Kidney (tissue), 14 donors: ENCODE measurements around the gene MAPKAP1. TPM values are rescaled to one million over a fixed set of nuclear protein-coding genes. Genes with fewer than 3 reads are reported as not detected.

Experiments
- DNase-seq, 5 donors: peaks; one replicate each; pipeline ENCODE4 v3.0.0-alpha.2; 2013 to 2020
- FAIRE-seq: peaks from 2 replicates; lab custom pipeline; 2012; peaks lifted over from hg19 to GRCh38; lab: Jason Lieb, UNC
- H3K27ac ChIP-seq, 2 donors: one replicate each; pipeline ENCODE4 v1.7.0; 2013; ENCODE audit warnings: low read depth in 2 of 2, low read length in 2 of 2, inconsistent platforms in 1 of 2
- H3K27me3 ChIP-seq: one replicate; pipeline ENCODE4 v1.7.1; 2013; ENCODE audit warnings: low read length, inconsistent platforms; ENCODE audit not compliant: control insufficient read depth, insufficient read depth
- H3K36me3 ChIP-seq, 3 donors: one replicate each; pipeline versions ENCODE4 v1.7.0 to v1.7.1; 2013; ENCODE audit warnings: low read length in 3 of 3, control low read depth in 1 of 3, inconsistent platforms in 1 of 3; ENCODE audit not compliant: insufficient read depth in 3 of 3, control insufficient read depth in 2 of 3
- H3K4me1 ChIP-seq, 3 donors: one replicate each; pipeline versions ENCODE4 v1.7.0 to v1.7.1; 2013; ENCODE audit warnings: low read length in 3 of 3, inconsistent platforms in 1 of 3, low read depth in 1 of 3; ENCODE audit not compliant: control insufficient read depth in 2 of 3, insufficient read depth in 2 of 3
- H3K4me3 ChIP-seq, 3 donors: one replicate each; pipeline versions ENCODE4 v1.7.0 to v1.8.1; 2013; ENCODE audit warnings: low read length in 3 of 3, control low read depth in 1 of 3, inconsistent platforms in 1 of 3
- H3K9ac ChIP-seq, 3 donors: one replicate each; pipeline versions ENCODE4 v1.7.0 to v1.7.1; 2013; ENCODE audit warnings: low read length in 3 of 3, control low read depth in 1 of 3, inconsistent platforms in 1 of 3
- H3K9me3 ChIP-seq, 3 donors: one replicate each; pipeline versions ENCODE4 v1.7.0 to v1.7.1; 2013; ENCODE audit warnings: low read length in 3 of 3, control low read depth in 1 of 3, inconsistent platforms in 1 of 3; ENCODE audit not compliant: control insufficient read depth in 2 of 3, insufficient read depth in 1 of 3
- intact Hi-C: fragments of 100-400 bp; cut with DNase I; formaldehyde crosslinking; loops from one replicate; pipeline ENCODE4 v1.11.1; 2022
- polyA plus RNA-seq: library from polyadenylated mRNA; stranded (reverse); fragments of 350-450 nt; fragmentation: Illumina TruSeq; extraction: RNeasy Lipid Tissue Mini Kit (QIAGEN cat#74804); gene quantifications from one replicate; pipeline ENCODE4 v1.2.3, GENCODE V29; 2014; ENCODE audit warnings: low read depth, low replicate concordance; ENCODE audit not compliant: insufficient read depth
- total RNA-seq: library from RNA; stranded (reverse); fragmentation: NEBNext Ultra II Directional; extraction: Animal tissue kit (Norgen Biotek cat#: 25700); gene quantifications from one replicate; pipeline ENCODE4 v1.2.1, GENCODE V29; 2021
- TF ChIP-seq, protein P1 (sequence below): IDR thresholded peaks from 3 replicates; pipeline ENCODE4 v1.5.1; 2012; ENCODE audit warnings: mild to moderate bottlenecking, moderate library complexity, borderline replicate concordance; ENCODE audit not compliant: insufficient read depth; ENCODE audit errors: extremely low read depth
- donor health status: control.
- donor health status: control.
- donor health status: control.
- donor health status: control.
- donor health status: control.
- donor health status: DM: yes; HTN: yes; CAD: no.
- donor health status: Normal renal cell carcinoma (clear cell type).

MAPKAP1 gene
- total and polyA plus RNA-seq, 2 donors from 2014 or later = 70.5 to 99.4 TPM

DNA sequence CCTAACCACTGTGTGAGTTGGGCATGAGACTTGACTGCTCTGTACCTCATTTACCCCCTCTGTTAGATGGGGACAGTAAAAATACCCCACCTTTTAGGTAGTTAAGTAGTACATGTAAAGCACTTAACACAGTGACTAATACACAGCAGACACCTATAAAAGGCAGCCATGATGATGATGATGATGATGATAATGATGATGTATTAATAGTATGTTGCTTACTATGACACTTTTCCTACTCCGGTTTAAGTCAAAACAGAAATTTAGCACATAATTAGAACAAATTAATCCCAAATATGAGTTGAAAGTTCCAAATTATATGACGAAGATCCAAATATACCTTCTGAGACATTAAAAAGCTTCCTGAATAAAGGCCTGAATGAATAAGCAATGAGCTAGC, 223.3 kb downstream of the MAPKAP1 start:
- Histone ChIP-seq H3K4me3 (no peak overlapping the region), H3K9ac (no peak overlapping the region), H3K27me3 (no peaks in the 10 kb centered on the region), H3K27ac (no peak overlapping the region), H3K36me3 (peaks cover 0 to 2% (median 0%) of the 10 kb centered on the region in 3 donors), H3K9me3 (no peaks in the 10 kb centered on the region), H3K4me1 (peaks cover 0 to 15% (median 14%) of the 10 kb centered on the region in 3 donors)
- TF ChIP-seq, protein P1, sequence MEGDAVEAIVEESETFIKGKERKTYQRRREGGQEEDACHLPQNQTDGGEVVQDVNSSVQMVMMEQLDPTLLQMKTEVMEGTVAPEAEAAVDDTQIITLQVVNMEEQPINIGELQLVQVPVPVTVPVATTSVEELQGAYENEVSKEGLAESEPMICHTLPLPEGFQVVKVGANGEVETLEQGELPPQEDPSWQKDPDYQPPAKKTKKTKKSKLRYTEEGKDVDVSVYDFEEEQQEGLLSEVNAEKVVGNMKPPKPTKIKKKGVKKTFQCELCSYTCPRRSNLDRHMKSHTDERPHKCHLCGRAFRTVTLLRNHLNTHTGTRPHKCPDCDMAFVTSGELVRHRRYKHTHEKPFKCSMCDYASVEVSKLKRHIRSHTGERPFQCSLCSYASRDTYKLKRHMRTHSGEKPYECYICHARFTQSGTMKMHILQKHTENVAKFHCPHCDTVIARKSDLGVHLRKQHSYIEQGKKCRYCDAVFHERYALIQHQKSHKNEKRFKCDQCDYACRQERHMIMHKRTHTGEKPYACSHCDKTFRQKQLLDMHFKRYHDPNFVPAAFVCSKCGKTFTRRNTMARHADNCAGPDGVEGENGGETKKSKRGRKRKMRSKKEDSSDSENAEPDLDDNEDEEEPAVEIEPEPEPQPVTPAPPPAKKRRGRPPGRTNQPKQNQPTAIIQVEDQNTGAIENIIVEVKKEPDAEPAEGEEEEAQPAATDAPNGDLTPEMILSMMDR = no peak
- intact Hi-C loops = no loop called here
- no peak for FAIRE-seq
- DNase-seq = no peak

DNA sequence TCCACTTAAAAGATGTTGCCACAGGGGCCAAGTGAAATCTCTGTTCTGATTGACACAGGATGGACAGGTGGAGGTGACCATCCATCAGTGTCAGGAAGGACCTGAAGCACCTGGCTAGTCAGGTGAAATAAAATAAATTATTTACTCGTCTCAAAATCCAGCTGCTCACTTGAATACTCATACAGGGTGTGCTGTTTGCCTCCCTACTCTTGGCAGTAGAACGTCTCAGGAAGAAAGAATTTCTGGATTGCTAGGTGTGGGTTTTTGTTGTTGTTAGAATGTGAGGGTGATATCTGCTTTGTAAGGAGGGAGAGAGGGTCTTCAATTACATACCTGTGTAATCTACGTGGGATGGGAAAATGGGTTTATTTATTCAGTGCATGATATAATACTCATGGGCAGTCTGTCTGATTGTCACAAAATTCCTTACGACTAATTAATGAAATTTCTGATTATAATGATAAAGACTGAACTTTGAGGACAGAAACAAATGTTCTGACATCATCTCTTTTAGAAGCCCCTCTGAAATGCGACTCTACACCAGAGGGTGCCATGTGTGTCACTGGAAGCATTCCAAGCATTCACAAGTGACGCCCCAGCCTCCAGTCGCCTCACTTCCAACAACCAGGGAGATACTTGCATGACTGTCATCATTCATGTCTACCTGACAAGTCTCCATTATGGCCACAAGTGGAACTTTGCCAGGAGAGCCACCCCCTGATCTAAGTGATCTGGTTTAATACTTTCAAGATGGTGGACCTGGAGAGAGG, 227.0 kb downstream of the MAPKAP1 start:
- Histone ChIP-seq H3K9me3 (no peaks in the 10 kb centered on the region), H3K27ac (no peak overlapping the region), H3K4me3 (no peak overlapping the region), H3K4me1 (peaks cover 0 to 3% (median 3%) of the 10 kb centered on the region in 3 donors), H3K36me3 (peaks cover 0 to 9% (median 2%) of the 10 kb centered on the region in 3 donors), H3K9ac (no peak overlapping the region), H3K27me3 (no peaks in the 10 kb centered on the region)
- intact Hi-C loops = no loop called here
- DNase-seq (no peak), FAIRE-seq (no peak)
- TF ChIP-seq, protein P1 = no peak

DNA sequence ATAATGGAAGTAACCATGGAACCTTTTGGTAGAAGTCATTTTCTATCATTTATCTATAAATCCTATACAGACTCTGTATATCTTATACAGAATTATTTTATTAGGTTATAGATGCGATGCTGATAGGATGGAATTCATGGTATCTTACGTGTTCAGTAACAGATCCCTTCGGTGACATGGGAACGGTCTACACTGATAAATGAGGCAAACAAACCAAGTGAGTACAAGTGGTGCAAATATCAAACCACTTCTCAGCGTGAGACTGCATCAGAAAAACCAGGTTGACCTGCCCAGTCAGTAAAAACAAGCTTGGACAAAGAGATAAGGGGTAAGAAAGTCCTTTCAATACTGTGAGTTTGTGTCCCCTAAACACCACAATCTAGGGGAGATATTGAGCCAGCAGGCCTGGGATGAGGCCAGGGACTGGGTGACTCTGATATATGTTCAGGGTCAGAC, 229.9 kb downstream of the MAPKAP1 start:
- intact Hi-C loops = no loop called here
- Histone ChIP-seq H3K36me3 (peaks cover 0 to 9% (median 2%) of the 10 kb centered on the region in 3 donors), H3K27ac (no peak overlapping the region), H3K4me1 (peaks cover 0 to 2% (median under 1%) of the 10 kb centered on the region in 3 donors), H3K4me3 (no peak overlapping the region), H3K9ac (no peak overlapping the region), H3K9me3 (no peaks in the 10 kb centered on the region), H3K27me3 (no peaks in the 10 kb centered on the region)
- FAIRE-seq (no peak), DNase-seq (no peak)
- TF ChIP-seq, protein P1 = no peak
